ENCODE data around the gene PDE2A.

DNA sequence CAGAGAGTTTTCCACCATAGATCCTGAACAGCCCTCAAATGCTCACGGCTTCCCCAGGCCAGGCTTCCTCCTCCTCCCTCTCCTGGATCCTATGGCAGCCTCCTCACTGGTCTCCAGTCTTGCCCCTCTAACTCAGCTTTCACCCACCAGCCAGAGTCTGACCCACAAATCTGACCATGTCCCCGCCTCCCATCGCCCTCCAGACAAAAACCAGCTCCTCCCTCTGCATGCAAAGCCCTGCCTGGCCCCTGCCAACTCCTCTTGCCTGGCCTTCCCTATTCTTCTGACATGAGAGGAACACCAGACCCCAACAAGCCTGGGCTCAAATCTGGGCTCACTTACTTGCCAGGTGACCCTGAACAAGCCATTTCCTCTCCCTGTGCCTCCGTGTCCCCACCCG is 32.4 kb upstream of the PDE2A start:
- TF ChIP-seq, protein P1, sequence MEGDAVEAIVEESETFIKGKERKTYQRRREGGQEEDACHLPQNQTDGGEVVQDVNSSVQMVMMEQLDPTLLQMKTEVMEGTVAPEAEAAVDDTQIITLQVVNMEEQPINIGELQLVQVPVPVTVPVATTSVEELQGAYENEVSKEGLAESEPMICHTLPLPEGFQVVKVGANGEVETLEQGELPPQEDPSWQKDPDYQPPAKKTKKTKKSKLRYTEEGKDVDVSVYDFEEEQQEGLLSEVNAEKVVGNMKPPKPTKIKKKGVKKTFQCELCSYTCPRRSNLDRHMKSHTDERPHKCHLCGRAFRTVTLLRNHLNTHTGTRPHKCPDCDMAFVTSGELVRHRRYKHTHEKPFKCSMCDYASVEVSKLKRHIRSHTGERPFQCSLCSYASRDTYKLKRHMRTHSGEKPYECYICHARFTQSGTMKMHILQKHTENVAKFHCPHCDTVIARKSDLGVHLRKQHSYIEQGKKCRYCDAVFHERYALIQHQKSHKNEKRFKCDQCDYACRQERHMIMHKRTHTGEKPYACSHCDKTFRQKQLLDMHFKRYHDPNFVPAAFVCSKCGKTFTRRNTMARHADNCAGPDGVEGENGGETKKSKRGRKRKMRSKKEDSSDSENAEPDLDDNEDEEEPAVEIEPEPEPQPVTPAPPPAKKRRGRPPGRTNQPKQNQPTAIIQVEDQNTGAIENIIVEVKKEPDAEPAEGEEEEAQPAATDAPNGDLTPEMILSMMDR (IDR thresholded peaks at IDR 0.05) = no peak
- no peak for TF ChIP-seq POLR2A (IDR thresholded peaks at IDR 0.05)

All from uterus (tissue), 2 donors.